Suprapubic skin (tissue), 4 donors: ENCODE data around the gene NTM. TPM values are rescaled to one million over a fixed set of nuclear protein-coding genes. Genes with fewer than 3 reads are reported as not detected.

ENCODE experiments used
- DNase-seq, 2 donors: peaks; one replicate each; pipeline ENCODE4 v3.0.0-alpha.2; 2019; ENCODE audit warnings: low spot score in 2 of 2
- H3K27ac ChIP-seq: fragments of 200-600 bp; sonication (generic); one replicate; pipeline ENCODE4 v1.5.1; 2019
- H3K27me3 ChIP-seq: fragments of 200-600 bp; sonication (generic); one replicate; pipeline ENCODE4 v1.5.1; 2019
- H3K36me3 ChIP-seq: fragments of 200-600 bp; sonication (generic); one replicate; pipeline ENCODE4 v1.5.1; 2019
- H3K4me1 ChIP-seq: fragments of 200-600 bp; sonication (generic); one replicate; pipeline ENCODE4 v1.5.1; 2019
- H3K4me3 ChIP-seq: fragments of 200-600 bp; sonication (generic); one replicate; pipeline ENCODE4 v1.5.1; 2019; ENCODE audit warnings: mild to moderate bottlenecking
- H3K9me3 ChIP-seq: fragments of 200-600 bp; sonication (generic); one replicate; pipeline ENCODE4 v1.5.1; 2019
- CTCF ChIP-seq, 2 donors: fragments of 200-600 bp in 1 of 2; fragments of 450-650 bp in 1 of 2; sonication (generic) in 1 of 2; IDR thresholded peaks; one replicate each; pipeline ENCODE4 v1.5.1; 2016 to 2019; ENCODE audit warnings: antibody characterized with exemption in 2 of 2, mild to moderate bottlenecking in 1 of 2, moderate library complexity in 1 of 2
- EP300 ChIP-seq: sonication (generic); formaldehyde crosslinking; IDR thresholded peaks from one replicate; pipeline ENCODE4 v1.6.1; 2017; ENCODE audit warnings: antibody characterized with exemption
- POLR2A ChIP-seq, 2 donors: fragments of 450-650 bp; IDR thresholded peaks; one replicate each; pipeline ENCODE4 v1.6.1; 2017; ENCODE audit warnings: antibody characterized with exemption in 2 of 2, mild to moderate bottlenecking in 2 of 2, moderate library complexity in 2 of 2
- POLR2AphosphoS5 ChIP-seq, 3 donors: sonication (generic); formaldehyde crosslinking; IDR thresholded peaks; one replicate each; pipeline ENCODE4 v1.6.1; 2017; ENCODE audit warnings: antibody characterized with exemption in 3 of 3
- WGBS: methylation state at CpG from one replicate; pipeline ENCODE4 v1.1.5; 2018; 5-methylcytosine and 5-hydroxymethylcytosine counted together
- total RNA-seq, 4 donors: library from RNA; depleted of rRNA; stranded (reverse); fragments of >200 nt; gene quantifications; one replicate each; pipeline ENCODE4 v1.1.0, GENCODE V29; 2016

Gene NTM
- total RNA-seq, 4 donors from 2014 or later, result 0.19 to 19.1 (median 2.1) TPM

DNA sequence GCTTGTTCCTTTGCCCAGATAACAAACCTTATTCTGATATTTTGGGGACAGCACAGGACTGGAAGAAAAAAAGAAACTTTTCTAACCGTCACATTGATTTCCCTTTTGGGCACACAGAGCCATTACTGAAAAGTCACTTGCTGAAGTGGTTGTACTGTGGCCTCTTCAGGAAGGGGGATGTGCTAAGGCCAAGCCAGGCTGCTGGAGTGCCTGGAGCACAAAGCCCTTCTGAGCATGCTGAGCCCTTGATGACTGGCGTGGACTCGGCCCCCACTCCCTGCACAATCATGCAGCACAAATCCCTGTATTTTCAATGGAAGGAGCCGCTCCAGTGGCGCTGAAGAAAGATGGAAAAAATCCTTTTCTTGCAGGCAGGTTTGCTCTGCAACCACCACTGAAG, 164.2 kb downstream of the NTM start:
- TF ChIP-seq CTCF (IDR thresholded peaks at IDR 0.05) (no peak), EP300 (no peak), POLR2A (IDR thresholded peaks at IDR 0.05) (no peak), POLR2AphosphoS5 (IDR thresholded peaks at IDR 0.05) (no peak)
- Histone ChIP-seq H3K27ac (no peak overlapping the region), H3K4me1 (no peaks in the 10 kb centered on the region), H3K27me3 (peaks cover 7% of the 10 kb centered on the region), H3K9me3 (no peaks in the 10 kb centered on the region), H3K36me3 (no peaks in the 10 kb centered on the region), H3K4me3 (no peak overlapping the region)
- no peak for DNase-seq
- WGBS, result 89% methylated on average over 5 of the region's 5 CpGs

- no peaks in the 10 kb centered on the region for H3K9me3 ChIP-seq
- H3K4me3 ChIP-seq, result no peak overlapping the region
- WGBS, result 86% methylated on average over 2 of the region's 2 CpGs
- peaks cover 7% of the 10 kb centered on the region for H3K27me3 ChIP-seq
- no peak for DNase-seq
- H3K36me3 ChIP-seq, result no peaks in the 10 kb centered on the region
- no peak for TF ChIP-seq CTCF (IDR thresholded peaks at IDR 0.05)
- no peak for TF ChIP-seq POLR2AphosphoS5 (IDR thresholded peaks at IDR 0.05)
- no peak for TF ChIP-seq EP300
- no peak for TF ChIP-seq POLR2A (IDR thresholded peaks at IDR 0.05)
- no peaks in the 10 kb centered on the region for H3K4me1 ChIP-seq
- H3K27ac ChIP-seq, result no peak overlapping the region
Observed at GRCh38 chr11:131536159-131536558, 165.7 kb downstream of the NTM start.

DNA sequence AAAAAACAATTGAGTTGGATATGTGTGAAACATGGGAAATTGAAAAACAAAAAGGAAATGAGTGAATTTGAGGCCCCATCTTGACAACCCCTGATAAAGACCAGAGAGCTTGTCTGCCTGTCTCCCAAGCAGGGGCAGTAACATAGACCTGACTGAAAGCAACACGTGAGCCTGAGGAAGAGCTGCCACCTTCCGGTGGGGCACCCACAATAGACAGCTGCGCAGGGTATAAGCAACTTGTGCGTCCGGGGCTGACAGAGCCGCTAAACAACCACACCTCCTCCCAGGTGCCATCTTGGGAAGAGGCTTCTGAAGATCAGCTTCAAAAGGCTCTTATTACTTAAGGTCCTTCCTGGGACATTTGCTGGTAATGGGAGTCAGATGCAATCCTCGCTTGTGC, 166.8 kb downstream of the NTM start:
- peaks cover 7% of the 10 kb centered on the region for H3K27me3 ChIP-seq
- H3K4me1 ChIP-seq, result no peaks in the 10 kb centered on the region
- H3K4me3 ChIP-seq, result no peak overlapping the region
- WGBS, result 43% methylated on average over 7 of the region's 7 CpGs
- no peak for DNase-seq
- H3K9me3 ChIP-seq, result no peaks in the 10 kb centered on the region
- no peaks in the 10 kb centered on the region for H3K36me3 ChIP-seq
- TF ChIP-seq EP300, result no peak
- no peak for TF ChIP-seq CTCF (IDR thresholded peaks at IDR 0.05)
- TF ChIP-seq POLR2A (IDR thresholded peaks at IDR 0.05), result no peak
- TF ChIP-seq POLR2AphosphoS5 (IDR thresholded peaks at IDR 0.05), result no peak
- H3K27ac ChIP-seq, result no peak overlapping the region

DNA sequence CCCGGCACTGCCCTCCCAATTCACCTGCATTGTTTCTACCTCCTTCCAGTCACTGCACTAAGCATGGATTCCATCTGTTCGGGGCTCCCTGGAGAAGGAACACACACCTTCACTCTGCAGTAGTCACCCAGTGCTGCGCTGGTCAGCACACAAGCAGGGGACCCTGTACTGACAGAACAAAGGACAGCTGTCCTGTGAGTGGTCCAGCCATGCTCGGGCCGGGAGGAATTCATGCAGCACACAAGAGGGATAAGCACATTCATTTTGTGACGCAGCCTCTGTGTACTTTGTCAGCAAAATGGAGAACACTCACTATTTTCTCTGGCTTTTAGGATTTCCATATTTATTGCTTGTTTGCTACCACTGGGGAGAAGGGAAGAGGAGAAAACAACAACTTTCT, 167.3 kb downstream of the NTM start:
- Histone ChIP-seq H3K27ac (no peak overlapping the region), H3K36me3 (no peaks in the 10 kb centered on the region), H3K4me3 (no peak overlapping the region), H3K27me3 (peaks cover 7% of the 10 kb centered on the region), H3K4me1 (no peaks in the 10 kb centered on the region), H3K9me3 (no peaks in the 10 kb centered on the region)
- no peak for DNase-seq
- TF ChIP-seq EP300 (no peak), POLR2AphosphoS5 (IDR thresholded peaks at IDR 0.05) (no peak), POLR2A (IDR thresholded peaks at IDR 0.05) (no peak), CTCF (IDR thresholded peaks at IDR 0.05) (no peak)
- 44% methylated on average over 6 of the region's 6 CpGs for WGBS

DNA sequence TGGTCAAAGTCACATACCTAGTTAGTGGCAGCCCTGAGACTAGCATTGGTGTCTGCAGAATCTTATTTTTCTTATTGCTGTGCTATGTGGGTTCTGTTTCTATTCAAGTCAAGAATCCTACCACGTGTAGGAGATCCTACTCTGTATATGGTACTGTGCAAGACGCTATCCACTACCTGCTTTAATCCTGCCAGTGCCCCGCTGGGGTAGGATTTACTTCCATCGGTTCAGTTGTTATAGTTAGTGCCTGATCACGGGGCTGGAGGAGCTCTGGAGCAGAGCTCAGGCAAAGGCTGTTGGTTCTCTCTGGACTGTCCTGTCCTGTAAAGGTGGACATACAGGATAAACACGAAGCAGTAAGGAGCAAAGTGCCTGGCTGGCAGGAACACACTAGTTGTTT, 167.9 kb downstream of the NTM start:
- no peak overlapping the region for H3K4me3 ChIP-seq
- H3K9me3 ChIP-seq, result no peaks in the 10 kb centered on the region
- H3K4me1 ChIP-seq, result no peaks in the 10 kb centered on the region
- TF ChIP-seq CTCF (IDR thresholded peaks at IDR 0.05) (no peak), POLR2A (IDR thresholded peaks at IDR 0.05) (no peak), POLR2AphosphoS5 (IDR thresholded peaks at IDR 0.05) (no peak), EP300 (no peak)
- 67% methylated on average over 6 of the region's 6 CpGs for whole genome bisulfite sequencing
- no peaks in the 10 kb centered on the region for H3K36me3 ChIP-seq
- peaks cover 8% of the 10 kb centered on the region for H3K27me3 ChIP-seq
- no peak overlapping the region for H3K27ac ChIP-seq
- no peak for DNase-seq
